ENCODE measurements around the gene INSYN1. TPM values are rescaled to one million over a fixed set of nuclear protein-coding genes. Genes with fewer than 3 reads are reported as not detected.
A peak's percentile ranks its signal among the peaks of the same experiment; 100 is the strongest.
"Not testable (repeated sequence)": the region's sequence is repeated elsewhere in the genome, so short reads cannot be mapped to it uniquely, and the experiment has no call there.

The INSYN1 gene
- total RNA-seq, 2 experiments from 2014 or later = not detected

DNA sequence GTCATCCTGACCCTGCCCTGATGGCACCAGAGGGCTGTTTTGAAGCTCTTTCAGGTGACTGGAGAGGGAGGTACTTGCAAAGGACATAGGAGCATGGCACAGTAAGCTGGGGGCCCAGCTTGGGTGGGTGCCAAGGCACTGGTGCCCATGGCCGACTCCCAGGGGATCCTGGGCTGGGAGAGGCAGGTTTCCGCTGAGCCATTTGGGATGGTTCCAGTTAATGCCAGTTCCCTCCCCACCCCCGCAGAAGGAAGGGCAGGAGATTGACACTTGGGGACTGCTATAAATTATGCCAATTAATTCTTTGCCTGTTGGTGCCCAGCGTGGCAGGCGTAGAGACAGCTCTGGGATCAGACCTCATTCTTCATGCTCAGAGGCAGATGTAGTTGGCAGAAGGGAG lies 42.8 kb downstream of the INSYN1 start:
- no peak for DNase-seq
- POLR2A ChIA-PET = no interaction called here
- CTCF ChIA-PET = interaction anchor here (0.6 to 1.1 kb wide), 2 partner anchors 9 to 12 kb away, joined by 3 to 5 read pairs; no protein-coding TSS in a partner anchor
- H3K27me3 Mint-ChIP-seq = peaks cover 5% of the 10 kb centered on the region
- H3K9me3 Mint-ChIP-seq = no peaks in the 10 kb centered on the region
- no peak overlapping the region for H3K4me3 Mint-ChIP-seq
- H3K36me3 Mint-ChIP-seq (ENCODE audit: low read depth) = no peaks in the 10 kb centered on the region
- H3K27ac Mint-ChIP-seq = no peak overlapping the region
- H3K4me1 Mint-ChIP-seq = no peaks in the 10 kb centered on the region

- CTCF ChIA-PET = interaction anchor here (0.6 kb wide), 1 partner anchor 10 kb away, joined by 5 read pairs; no protein-coding TSS in a partner anchor
- Mint-ChIP-seq H3K4me1 (peaks cover 5% of the 10 kb centered on the region), H3K4me3 (no peak overlapping the region), H3K27me3 (peaks cover 5% of the 10 kb centered on the region), H3K9me3 (no peaks in the 10 kb centered on the region), H3K36me3 (ENCODE audit: low read depth) (no peaks in the 10 kb centered on the region), H3K27ac (no peak overlapping the region)
- DNase-seq = no peak
- POLR2A ChIA-PET = no interaction called here
Measured at GRCh38 chr15:73709686-73710085, 43.5 kb downstream of the INSYN1 start.

GRCh38 chr15:73709241-73709640 lies 43.9 kb downstream of the INSYN1 start:
- Mint-ChIP-seq H3K4me1 (peaks cover 7% of the 10 kb centered on the region), H3K36me3 (ENCODE audit: low read depth) (no peaks in the 10 kb centered on the region), H3K9me3 (no peaks in the 10 kb centered on the region), H3K27me3 (peaks cover 5% of the 10 kb centered on the region), H3K4me3 (no peak overlapping the region), H3K27ac (no peak overlapping the region)
- CTCF ChIA-PET = interaction anchor here (2.4 kb wide), 1 partner anchor 73 kb away, joined by 8 read pairs; no protein-coding TSS in a partner anchor
- POLR2A ChIA-PET = no interaction called here
- no peak for DNase-seq

DNA sequence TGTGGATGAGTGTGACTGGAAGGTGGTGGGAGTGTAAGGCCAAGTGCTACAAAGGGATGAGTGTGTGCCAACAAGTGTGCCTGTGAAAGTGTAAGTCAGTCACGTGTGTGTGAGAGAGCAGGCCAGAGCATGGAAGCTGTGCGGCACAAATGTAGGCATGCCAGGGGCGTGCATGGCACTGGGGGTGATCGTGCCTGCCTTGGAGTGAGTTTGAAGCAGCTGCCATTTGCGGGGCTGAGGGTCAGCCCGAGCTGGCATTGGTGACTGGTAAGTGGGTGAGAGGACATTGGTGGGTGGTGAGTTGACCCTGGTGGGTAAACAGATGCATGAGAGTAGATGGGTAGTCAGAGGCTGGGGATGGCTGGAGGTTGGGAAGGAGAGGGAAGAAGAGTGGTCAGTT lies 44.5 kb downstream of the INSYN1 start:
- ChIA-PET CTCF (interaction anchor here (2.4 kb wide), 1 partner anchor 72 kb away, joined by 8 read pairs; no protein-coding TSS in a partner anchor), POLR2A (no interaction called here)
- no peak for DNase-seq
- Mint-ChIP-seq H3K27ac (no peak overlapping the region), H3K9me3 (no peaks in the 10 kb centered on the region), H3K27me3 (peaks cover 5% of the 10 kb centered on the region), H3K4me1 (peaks cover 7% of the 10 kb centered on the region), H3K36me3 (ENCODE audit: low read depth) (no peaks in the 10 kb centered on the region), H3K4me3 (no peak overlapping the region)

GRCh38 chr15:73704869-73705645 lies 48.1 kb downstream of the INSYN1 start:
- Mint-ChIP-seq H3K9me3 (no peaks in the 10 kb centered on the region), H3K27me3 (peaks cover 5% of the 10 kb centered on the region), H3K36me3 (ENCODE audit: low read depth) (no peaks in the 10 kb centered on the region), H3K27ac (no peak overlapping the region), H3K4me3 (no peak overlapping the region), H3K4me1 (peaks cover 9% of the 10 kb centered on the region)
- peak; percentile 76 for DNase-seq
- ChIA-PET CTCF (interaction anchor here (0.7 to 3.9 kb wide), 36 partner anchors 11 to 464 kb away, joined by 3 to 64 read pairs (median 4); partner anchors contain the start of genes CD276, INSYN1 and NPTN), POLR2A (interaction anchor here (1.3 kb wide), 1 partner anchor 69 kb away, joined by 4 read pairs; no protein-coding TSS in a partner anchor)

- CTCF ChIA-PET = interaction anchor here (0.7 to 3.9 kb wide), 34 partner anchors 10 to 463 kb away, joined by 3 to 64 read pairs (median 4); partner anchors contain the start of genes CD276, INSYN1 and NPTN
- not testable (repeated sequence) for H3K9me3 Mint-ChIP-seq; H3K27me3 Mint-ChIP-seq; H3K36me3 Mint-ChIP-seq (ENCODE audit: low read depth); H3K4me3 Mint-ChIP-seq; H3K27ac Mint-ChIP-seq; DNase-seq
- H3K4me1 Mint-ChIP-seq = peaks cover 11% of the 10 kb centered on the region
- POLR2A ChIA-PET = interaction anchor here (1.3 kb wide), 1 partner anchor 68 kb away, joined by 4 read pairs; no protein-coding TSS in a partner anchor
Measured at GRCh38 chr15:73704142-73704868, 48.8 kb downstream of the INSYN1 start.

- H3K36me3 Mint-ChIP-seq (ENCODE audit: low read depth); POLR2A ChIA-PET; H3K27ac Mint-ChIP-seq; DNase-seq; H3K9me3 Mint-ChIP-seq; H3K4me3 Mint-ChIP-seq: not testable (repeated sequence)
- Mint-ChIP-seq H3K4me1 (peaks cover 18% of the 10 kb centered on the region), H3K27me3 (peaks cover 16% of the 10 kb centered on the region)
- CTCF ChIA-PET = interaction anchor here (1.0 to 3.9 kb wide), 3 partner anchors 27 to 144 kb away, joined by 6 to 64 read pairs (median 20); partner anchors contain the start of gene NPTN
Measured at GRCh38 chr15:73703601-73704000, 49.5 kb downstream of the INSYN1 start.

GRCh38 chr15:73702311-73703239 lies 50.6 kb downstream of the INSYN1 start:
- H3K27ac Mint-ChIP-seq; H3K36me3 Mint-ChIP-seq (ENCODE audit: low read depth); POLR2A ChIA-PET; DNase-seq; H3K9me3 Mint-ChIP-seq; H3K4me3 Mint-ChIP-seq: not testable (repeated sequence)
- Mint-ChIP-seq H3K4me1 (peaks cover 27% of the 10 kb centered on the region), H3K27me3 (peaks cover 20% of the 10 kb centered on the region)
- CTCF ChIA-PET = interaction anchor here (0.6 to 8.9 kb wide), 4 partner anchors 67 to 396 kb away, joined by 5 to 172 read pairs (median 35); partner anchors contain the start of gene NPTN

GRCh38 chr15:73700041-73700842 lies 52.9 kb downstream of the INSYN1 start:
- H3K27me3 Mint-ChIP-seq = peaks cover 29% of the 10 kb centered on the region
- H3K4me3 Mint-ChIP-seq = no peak overlapping the region
- peaks cover 49% of the 10 kb centered on the region for H3K4me1 Mint-ChIP-seq
- peak; percentile 84 for DNase-seq
- no peaks in the 10 kb centered on the region for H3K36me3 Mint-ChIP-seq (ENCODE audit: low read depth)
- no peaks in the 10 kb centered on the region for H3K9me3 Mint-ChIP-seq
- ChIA-PET CTCF (interaction anchor here (0.5 to 8.9 kb wide), 28 partner anchors 8 to 1480 kb away, joined by 3 to 172 read pairs (median 4); partner anchors contain the start of genes CD276 and NPTN), POLR2A (interaction anchor here (4.8 kb wide), 1 partner anchor 21 kb away, joined by 30 read pairs; no protein-coding TSS in a partner anchor)
- no peak overlapping the region for H3K27ac Mint-ChIP-seq

GRCh38 chr15:73699249-73700040 lies 53.7 kb downstream of the INSYN1 start:
- Mint-ChIP-seq H3K27me3 (peaks cover 36% of the 10 kb centered on the region), H3K4me1 (peaks cover 46% of the 10 kb centered on the region), H3K36me3 (ENCODE audit: low read depth) (no peaks in the 10 kb centered on the region), H3K9me3 (no peaks in the 10 kb centered on the region), H3K4me3 (no peak overlapping the region), H3K27ac (no peak overlapping the region)
- ChIA-PET CTCF (interaction anchor here (0.5 to 8.9 kb wide), 28 partner anchors 7 to 1481 kb away, joined by 3 to 172 read pairs (median 4); partner anchors contain the start of genes CD276 and NPTN), POLR2A (interaction anchor here (1.1 to 4.8 kb wide), 3 partner anchors 13 to 21 kb away, joined by 4 to 30 read pairs (median 5); no protein-coding TSS in a partner anchor)
- DNase-seq = no peak

- Mint-ChIP-seq H3K36me3 (ENCODE audit: low read depth) (no peaks in the 10 kb centered on the region), H3K27ac (peak overlapping the region; percentile 29), H3K4me3 (peak overlapping the region; percentile 33), H3K27me3 (peaks cover 55% of the 10 kb centered on the region), H3K4me1 (peaks cover 56% of the 10 kb centered on the region), H3K9me3 (no peaks in the 10 kb centered on the region)
- DNase-seq = peak; percentile 91
- ChIA-PET CTCF (interaction anchor here (0.7 to 8.9 kb wide), 6 partner anchors 20 to 973 kb away, joined by 3 to 172 read pairs (median 18); partner anchors contain the start of gene NPTN), POLR2A (interaction anchor here (1.1 to 4.8 kb wide), 8 partner anchors 10 to 96 kb away, joined by 3 to 30 read pairs (median 4); no protein-coding TSS in a partner anchor)
Measured at GRCh38 chr15:73697033-73697467, 56.1 kb downstream of the INSYN1 start.
